Measurements from ENCODE around the gene CPXM2.

The CPXM2 gene

DNA sequence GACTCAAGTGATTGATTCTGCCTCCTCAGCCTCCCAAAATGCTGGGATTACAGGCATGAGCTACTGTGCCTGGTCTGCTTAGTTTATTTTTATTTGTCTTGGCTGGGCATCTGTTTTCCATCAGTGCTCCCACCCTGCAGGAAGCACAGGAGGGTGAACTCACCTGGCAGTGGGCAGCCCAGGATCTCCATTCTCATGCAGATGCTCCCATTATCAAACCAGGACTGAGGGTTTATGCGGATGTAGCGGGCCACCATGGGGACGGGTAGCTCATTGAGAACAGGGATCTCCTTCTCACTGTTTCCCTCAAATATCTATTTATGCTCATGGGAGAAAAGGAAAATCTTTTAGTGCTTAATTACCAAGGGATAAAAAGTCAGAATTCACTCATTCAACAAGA, 93.8 kb downstream of the CPXM2 start:
- DNase-seq (ENCODE audit: low spot score) = no peak

DNA sequence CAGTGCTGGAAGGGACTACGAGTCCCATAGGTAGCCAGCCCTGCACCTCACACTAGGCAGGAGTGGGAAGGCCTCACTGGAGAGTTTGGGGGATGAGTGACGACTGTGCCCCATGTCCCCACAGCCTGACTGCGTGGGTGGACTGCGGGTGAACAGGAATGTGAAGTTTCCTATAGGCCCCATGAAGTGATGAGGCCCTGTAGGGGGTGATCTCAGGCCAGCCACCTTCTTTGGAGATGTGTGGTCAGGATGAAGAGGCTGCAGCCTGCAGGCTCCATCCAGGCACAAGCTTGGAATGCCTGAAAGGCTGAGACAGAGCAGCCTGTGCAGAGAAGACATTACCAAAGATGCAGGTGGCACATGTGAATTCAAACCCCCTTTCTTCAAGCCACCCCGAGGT, 94.9 kb downstream of the CPXM2 start:
- DNase-seq (ENCODE audit: low spot score) = no peak

DNA sequence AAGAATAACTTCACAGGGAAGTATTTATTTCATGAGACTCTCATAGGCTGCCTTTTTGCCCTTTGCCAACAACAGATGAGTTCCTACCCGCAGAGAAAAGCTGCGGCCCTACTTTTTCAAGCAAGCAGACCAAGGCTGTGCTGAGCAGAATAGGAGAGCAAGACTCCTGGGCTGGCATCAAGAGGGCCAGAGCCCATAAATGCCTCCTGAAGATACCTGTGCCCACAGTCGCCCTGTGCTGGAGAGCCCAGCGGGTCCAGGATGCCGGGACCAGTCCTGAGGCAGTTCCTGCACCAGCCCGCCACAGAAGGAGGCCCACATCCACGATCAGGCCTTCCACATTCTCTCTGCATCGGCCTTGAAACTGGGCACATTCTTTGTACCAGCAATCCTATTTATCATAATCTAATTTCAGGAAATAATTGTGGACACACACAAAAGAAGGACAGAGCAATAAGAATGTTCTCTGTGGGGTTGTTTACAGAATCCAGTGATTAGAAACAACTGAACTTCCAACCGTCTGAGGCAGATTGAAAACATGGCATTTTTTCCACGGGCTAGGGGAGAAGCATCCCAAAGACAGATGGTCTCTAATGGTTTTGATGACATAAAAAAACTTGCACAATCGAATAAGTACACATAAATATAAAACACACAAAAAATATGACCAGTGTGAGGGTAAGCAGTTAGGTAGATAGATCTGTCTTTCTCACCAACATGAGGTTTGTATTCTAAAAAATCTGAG, 95.6 kb downstream of the CPXM2 start:
- DNase-seq (ENCODE audit: low spot score) = no peak

DNA sequence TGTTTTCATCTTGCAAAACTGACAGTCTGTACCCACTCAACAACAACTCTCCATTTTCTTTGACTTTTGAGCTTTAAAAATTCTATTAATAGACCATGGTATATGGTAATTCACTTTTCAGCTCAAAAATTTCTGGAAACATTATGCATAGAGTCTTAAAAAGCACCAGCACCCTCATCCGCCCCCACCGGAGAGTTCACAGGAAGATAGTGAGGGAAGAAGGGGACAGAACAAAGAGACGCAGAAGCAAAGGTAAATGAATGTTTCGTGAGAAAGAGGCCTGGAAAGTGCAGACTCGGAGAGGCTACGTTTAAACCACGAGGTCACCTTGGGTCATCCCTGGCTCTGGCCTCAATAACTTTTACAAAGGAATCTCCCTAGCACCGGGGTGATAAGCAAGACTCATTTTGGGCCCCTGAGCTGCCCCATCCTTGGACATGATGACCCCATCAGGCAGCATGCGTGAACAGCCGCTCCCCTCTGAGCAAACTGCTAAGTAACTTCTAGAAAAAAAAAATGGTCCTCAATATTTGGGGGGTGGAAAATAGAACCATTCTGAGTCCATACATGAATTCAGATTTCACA, 96.3 kb downstream of the CPXM2 start:
- DNase-seq (ENCODE audit: low spot score) = no peak

DNA sequence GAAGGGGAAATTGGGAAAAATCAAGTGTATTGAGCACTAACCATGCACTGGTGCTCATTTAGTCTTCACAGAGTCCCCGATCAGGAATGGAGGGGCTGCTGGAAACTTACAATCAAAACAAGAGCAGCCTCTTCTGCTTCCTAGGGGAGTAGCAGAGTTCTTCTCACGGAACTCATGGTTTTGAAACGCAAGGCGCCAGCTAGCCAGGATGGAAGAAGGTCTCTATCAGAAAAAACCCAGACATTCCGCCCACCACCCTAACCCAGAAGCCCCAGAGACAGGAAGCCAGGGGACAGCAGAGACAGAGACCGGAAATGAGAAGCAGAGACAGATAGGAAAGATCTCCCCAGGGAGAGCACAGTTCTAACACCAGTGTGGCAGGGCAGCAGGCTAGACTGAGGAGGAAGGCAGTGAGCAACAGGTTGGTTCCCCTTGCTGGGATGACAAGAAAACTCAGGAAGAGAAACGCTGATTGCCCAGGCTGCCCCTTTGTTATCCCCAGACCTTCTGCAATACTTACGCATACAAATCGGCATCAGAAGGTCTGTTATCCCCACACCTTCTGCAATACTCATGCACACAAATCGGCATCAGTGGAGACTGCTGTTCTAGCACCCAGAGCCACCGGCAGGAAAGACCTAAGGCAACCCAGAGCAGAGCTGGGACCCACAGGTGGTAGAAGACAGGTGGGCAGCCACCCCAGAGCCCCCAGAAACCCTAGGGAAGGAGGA, 99.2 kb downstream of the CPXM2 start:
- no peak for DNase-seq (ENCODE audit: low spot score)

DNA sequence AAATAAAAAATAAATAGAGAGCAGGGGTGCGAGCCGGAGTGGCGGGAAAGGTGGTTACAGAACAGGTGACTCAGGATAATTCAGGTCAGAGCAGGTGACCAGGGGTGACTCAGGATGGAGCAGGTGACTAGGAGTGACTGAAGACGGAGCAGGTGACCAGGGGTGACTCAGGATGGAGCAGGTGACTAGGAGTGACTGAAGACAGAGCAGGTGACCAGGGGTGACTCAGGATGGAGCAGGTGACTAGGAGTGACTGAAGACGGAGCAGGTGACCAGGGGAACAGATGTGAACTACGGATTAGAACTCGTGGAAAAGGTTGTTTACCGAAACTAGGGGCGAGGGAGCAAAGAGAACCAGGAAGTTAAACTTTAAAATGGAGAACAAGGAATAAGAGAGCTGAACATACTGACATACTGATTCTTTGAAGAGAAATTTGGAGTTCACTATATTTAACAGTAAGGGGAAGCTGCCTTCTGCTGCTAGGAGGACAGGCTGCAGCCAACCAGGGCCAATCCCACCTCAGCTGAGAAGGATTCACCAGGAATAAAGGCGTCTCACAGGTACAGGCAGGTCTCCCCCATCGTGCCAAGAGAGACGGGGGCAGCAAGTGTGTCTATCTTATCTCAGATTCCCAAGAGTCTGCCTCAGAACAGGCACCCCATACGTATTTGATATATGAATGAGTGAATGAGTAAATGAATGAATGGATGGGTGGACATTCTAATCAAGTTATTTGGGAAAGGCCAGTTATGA, 101.3 kb downstream of the CPXM2 start:
- no peak for DNase-seq (ENCODE audit: low spot score)

DNA sequence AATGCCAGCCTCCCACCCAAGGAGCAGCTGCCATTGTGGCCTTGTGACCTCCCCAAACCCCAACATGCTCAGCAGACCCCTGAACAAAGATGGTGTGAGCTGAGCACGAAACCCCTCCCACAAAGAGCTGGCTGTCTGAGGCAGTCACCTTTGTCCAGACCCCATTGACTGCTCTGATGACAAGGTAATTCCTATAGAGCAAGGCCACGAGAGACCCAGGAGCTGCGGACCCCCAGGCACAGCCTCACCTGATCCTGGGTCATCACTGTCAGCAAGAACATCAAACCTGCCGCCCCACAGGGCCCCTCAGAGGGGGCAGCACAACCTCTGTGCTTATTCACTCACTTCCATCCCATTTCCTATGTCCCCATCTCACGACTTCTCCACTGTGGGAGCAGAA, 102.6 kb downstream of the CPXM2 start:
- DNase-seq (ENCODE audit: low spot score) = no peak

DNA sequence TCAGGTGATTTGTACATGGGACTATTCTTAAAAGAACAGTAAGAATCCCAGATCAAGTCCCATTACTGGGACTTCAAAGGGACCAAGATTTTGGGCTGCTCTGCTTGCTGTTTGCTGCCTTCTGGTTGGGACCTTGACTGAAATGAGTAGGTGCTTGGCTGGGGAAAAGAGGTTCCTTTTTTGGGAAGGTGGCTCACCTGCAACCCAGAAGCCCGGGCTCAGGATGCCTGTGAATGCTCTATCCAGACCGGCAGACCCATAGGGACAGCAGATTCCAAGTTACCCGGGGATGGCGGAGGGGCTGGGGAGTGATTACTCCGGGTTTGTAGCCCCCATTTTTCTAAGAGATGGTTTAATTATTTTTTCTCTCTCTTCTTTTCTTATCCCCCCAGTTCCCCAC, 104.0 kb downstream of the CPXM2 start:
- no peak for DNase-seq (ENCODE audit: low spot score)

DNA sequence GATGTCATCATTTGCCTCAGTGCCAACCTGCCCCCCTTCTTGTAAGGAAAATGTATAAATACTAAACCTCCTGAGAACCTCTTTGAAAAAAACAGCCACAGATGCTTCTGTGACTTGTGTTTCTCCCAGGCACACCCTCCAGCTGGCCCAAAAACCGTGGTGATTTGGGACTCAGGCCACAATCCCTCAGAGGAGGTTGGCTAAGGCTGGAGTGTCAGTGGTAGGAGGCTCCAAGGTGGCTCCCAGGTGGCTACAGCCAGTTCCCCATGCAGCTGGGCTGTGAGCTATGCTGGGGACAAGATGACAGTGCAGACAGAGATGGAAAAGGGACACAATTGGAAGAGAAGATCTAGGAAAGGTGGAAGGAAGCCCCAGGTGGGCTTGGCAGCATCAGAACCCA, 104.7 kb downstream of the CPXM2 start:
- DNase-seq (ENCODE audit: low spot score) = no peak

DNA sequence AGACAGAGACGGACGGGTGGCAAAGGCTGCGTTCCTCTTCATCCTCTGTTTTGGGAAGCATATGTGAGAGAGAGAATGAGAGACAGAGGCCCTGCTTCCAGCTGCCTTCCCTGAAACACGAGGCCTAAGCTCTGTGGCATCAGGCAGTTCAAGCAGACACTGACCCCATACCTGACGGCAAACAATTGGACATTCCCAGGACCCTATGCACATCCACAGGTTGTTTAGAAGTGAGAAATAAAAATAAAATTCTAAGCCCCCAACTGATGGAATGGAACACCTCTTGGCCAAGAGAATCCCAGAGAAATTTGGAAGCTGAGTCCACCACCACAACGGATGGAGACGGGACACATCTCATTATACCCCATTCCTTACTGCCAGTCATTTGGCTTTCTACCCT, 105.3 kb downstream of the CPXM2 start:
- DNase-seq (ENCODE audit: low spot score) = no peak

DNA sequence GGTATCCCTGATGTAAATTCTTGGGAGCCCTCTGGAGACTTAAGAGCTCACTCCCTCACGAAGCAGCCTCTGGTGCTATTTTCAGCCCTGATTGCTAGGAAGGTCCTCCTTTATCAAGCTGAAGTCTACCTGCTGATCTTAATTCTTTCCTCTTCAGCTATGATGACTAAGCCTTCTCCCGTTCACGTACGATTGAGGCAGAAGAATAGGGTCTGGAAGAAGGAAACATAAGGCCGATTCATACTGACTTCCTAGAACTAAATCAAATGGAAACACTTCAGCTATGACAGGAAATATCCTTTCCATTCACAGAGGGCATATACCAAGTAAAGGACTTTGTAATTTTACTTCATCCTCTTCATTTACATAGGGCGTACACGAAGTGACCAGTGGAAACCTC, 107.0 kb downstream of the CPXM2 start:
- no peak for DNase-seq (ENCODE audit: low spot score)

DNA sequence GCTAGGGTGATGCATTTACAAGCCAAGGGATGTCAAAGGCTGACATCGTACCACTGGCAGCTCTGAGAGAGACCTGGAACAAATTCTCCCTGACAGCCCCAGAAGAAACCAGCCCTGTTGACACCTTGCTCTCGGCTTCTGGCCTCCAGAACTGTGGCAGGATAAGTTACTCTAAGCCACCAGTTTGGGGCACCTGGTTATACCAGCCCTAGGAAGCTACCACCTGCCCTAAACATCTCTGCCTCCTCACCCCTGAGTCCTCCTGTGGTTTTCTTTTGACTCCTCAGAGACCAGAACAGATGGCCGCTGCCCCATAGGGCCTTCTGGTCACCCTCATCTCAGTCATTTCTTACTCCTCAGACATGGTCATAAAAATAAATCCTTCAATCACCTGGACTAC, 107.4 kb downstream of the CPXM2 start:
- DNase-seq (ENCODE audit: low spot score) = no peak

DNA sequence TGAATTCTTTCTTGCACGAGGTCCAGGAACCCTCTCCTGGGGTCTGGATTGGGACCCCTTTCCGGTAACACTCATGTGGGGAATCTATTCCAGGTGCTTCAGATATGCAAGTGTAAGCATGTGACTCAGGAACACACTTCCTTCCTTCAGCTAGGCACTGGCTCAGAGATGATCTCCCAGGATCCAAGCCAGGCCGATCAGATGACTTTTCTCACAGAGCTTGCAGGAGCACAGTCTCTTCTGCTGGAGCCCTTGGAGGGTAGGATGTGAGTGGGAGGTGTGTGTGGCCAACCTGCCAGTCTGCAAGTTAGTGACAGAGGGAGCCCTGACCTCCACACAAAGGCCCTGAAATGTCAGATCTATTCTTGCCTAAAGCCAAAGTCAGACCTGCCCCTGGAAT, 108.3 kb downstream of the CPXM2 start:
- DNase-seq (ENCODE audit: low spot score) = peak; percentile 2

DNA sequence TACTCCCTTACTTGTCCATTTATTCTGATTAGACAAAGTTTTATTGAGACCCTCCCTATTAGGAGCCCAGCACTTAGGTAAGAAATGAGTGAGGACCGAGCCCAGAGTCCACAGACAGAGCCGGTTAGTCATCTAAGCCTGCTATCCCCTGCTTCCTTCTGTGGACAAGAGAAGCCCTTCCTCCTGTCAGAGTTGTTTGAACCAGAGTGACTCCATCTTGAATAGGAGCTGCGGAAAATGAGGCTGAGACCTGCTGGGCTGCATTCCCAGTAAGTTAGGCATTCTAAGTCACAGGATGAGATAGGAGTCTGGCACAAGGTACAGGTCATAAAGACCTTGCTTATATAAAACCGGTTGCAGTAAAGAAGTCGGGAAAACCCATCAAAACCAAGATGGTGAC, 109.1 kb downstream of the CPXM2 start:
- DNase-seq (ENCODE audit: low spot score) = no peak

DNA sequence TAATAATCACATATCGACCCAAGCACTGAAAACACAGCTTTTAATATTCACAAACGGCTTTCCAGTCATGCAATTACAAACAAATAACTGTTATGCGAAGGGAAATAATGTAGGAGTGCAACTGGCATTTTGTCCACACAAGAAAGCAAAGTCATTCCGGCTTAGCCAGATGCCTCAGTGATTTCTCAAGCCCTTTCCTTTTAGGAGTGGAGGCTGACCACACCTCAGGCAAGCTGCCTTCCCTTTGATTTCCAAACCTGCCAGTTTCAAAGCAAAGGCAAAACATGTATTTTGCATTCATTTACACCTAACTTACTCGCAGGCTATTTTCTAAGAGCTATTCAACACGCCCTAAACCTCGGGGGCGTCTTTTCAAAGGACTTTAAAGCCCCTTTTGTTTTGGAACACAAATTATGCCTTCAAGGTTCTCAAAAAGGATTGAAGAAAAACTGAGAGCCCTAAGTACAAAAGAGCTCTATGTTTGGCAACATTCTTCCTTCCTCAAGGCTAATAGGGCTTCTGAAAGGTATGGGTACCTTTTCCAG, 109.6 kb downstream of the CPXM2 start:
- DNase-seq (ENCODE audit: low spot score) = no peak

DNA sequence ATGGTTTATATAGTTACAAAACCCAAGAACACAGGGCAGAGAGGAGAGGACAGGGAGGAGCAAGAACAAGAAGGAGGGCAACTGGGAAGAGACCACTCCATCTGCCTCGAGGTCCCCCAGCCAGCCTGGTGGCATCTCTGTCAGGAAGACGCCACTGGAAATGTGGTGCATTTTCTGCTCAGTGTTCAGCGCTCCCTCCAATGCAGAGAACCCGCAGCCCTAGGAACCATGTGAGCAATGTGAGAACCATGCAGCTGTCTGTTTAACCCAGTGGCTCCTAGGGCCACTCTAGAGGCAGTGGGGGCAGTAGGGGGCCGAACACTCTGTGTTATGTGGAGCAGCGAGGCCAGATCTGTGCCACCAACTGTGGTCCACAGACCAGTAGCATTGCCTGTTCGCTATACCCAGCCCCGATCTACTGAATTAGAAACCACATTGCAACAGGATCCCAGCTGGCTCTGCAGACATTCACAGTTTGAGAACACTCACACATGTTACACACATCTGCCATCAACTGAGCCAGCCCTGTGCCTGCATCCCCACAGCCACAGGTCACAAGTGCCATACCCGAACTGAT, 110.2 kb downstream of the CPXM2 start:
- no peak for DNase-seq (ENCODE audit: low spot score)

DNA sequence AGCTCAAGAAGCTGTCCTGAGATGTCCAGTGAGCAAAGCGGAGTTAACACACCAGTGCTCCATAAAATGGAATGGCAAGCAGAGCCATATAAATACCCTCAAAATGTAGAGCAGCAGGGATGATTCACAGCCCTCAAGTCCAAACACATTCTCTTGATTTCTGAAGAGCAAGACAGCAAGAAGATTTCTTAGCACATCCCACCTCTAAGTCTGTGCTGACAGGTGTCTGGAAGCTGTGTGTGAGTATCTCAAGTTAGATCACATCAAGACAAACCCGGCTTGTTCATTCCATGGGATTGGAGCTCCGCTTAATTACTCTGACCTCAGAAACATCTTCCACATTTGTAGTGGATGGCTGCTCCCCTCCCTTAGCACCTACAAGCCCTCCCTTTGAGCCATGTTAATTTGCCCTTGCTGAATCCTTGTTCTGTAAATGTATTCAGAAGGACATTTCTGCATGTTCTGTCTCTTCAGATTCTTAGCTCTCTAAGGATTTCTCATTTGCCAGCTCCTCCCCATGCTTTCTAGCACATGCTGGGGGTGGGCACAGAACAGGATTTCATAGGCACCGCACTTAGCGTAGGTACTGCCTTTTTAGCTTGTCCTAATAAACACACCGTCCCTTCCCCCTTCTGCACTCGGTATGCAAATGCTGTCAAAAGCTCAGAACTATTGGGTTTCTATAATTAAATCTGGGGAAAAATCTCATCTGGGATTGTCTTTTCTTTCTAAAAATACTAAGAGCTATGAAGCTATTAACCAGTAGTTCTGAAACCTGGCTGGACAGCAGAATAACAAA, 112.7 kb downstream of the CPXM2 start:
- DNase-seq (ENCODE audit: low spot score) = no peak

DNA sequence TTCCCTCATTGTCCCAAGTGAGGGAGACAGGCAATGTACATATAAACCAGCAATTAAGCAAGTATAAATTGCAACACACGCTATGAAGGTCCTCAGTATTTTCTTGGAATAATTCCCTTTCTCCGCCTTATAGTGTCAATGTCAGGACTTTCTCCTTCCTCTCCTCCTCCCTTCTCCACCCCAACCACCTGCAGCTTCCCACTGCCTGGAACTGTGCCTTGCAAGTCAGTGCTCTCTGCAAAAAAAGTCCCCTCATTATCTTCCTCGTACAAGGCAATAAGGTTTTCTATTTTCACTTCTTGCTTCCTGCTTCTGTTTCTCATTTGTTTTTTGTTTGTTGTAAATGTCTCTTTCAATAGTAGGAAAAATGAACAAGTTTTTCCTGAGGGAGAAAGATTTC, 113.7 kb downstream of the CPXM2 start:
- no peak for DNase-seq (ENCODE audit: low spot score)

DNA sequence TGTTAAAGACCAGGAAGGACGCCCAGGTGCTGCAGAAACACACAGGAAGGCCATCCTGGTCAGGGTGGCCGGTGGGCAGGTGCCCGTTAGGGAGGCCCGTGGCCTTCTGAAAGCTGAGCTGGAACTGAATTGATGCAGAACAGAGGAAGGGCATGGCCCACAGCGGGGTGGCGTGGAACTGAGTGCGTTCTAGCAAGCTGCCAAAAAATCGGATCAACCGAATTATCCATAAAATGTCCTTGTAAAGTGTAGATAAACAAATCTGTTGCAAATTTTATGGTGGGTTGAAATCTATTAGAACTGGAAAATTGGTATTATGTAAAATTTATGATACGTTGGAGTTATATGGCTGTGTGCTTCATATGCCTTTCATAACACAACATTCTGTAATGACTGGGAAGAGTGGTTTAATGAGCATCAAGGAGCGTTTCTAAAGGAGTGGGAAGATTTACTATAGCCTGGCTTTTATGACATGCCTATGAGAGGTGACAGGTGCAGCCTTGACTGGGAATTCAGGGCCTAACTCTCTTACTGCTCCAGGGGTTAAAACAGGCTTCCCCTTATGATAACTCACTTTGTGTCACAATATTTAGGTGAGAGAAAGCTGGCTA, 117.4 kb downstream of the CPXM2 start:
- no peak for DNase-seq (ENCODE audit: low spot score)

DNA sequence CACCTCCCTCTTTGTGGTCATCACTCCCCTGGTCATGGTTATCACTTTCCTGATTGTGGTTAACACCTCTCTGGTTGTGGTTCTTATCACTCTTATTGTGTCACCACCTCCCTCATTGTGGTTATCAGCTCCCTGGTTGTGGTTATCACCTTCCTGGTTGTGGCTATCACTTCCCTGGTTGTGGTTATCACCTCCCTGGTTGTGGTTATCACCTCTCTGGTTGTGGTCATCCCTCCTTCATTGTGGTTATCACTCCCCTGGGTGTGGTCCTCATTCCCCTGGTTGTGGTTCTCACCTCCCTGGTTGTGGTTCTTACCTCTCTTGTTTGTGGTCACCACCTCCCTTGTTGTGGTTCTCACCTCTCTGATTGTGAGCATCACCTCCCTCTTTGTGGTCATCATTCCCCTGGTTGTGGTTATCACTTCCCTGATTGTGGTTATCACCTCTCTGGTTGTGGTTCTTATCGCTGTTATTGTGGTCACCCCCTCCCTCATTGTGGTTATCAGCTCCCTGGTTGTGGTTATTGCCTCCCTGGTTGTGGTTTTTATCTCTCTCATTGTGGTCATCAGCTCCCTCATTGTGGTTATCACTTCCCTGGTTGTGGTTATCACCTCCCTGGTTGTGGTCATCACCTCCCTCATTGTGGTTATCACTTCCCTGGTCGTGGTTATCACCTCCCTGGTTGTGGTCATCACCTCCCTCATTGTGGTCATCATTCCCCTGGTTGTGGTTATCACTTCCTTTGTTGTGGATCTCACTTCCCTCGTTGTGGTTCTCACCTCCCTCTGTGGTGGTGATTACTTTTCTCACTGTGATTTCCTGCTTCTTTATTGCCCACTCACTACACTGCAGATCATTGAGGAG, 118.7 kb downstream of the CPXM2 start:
- DNase-seq (ENCODE audit: low spot score) = no peak

All from globus pallidus (tissue), 1 donor.